NCI-H1930 (cell line): ENCODE measurements around the gene BSPRY.
"Not testable (repeated sequence)": the region's sequence is repeated elsewhere in the genome, so short reads cannot be mapped to it uniquely, and the experiment has no call there.

Source experiments
- DNase-seq, 2 experiments: peaks; one replicate each; lab custom pipeline; 2025; lab: John Stamatoyannopoulos, UW

BSPRY gene

DNA sequence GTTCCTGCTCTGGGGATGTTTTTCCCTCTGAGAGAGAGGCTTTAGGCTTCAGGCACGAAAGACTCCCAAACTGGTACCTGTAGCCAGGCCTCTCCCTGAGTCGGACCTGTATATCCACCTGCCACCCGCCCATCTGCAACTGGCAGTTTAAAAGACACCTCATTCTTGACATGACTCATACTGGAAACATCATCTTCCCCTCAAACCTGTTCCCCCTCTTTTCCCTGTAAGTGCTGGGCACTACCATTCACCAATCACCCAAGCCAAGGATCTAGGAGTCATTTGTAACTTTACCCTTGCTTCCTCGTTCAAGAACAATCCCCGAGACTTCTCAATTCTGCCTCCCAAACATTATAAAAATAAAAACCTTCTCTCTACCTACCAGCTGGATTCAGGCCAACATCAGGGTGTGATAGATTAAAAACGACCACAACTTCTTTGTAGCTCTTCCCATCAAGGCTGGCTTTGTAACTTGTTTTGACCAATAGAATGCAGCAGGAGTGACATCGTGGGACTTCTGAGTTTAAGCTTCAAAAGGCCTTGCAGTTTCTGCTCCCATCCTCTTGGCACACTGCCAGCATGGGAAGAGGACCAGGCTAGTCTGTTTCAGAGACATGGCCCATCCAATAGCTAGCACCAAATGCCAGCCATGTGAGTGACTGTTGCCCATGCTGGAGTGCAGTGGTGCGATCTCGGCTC lies 7.5 kb upstream of the BSPRY start:
- no peak for DNase-seq

DNA sequence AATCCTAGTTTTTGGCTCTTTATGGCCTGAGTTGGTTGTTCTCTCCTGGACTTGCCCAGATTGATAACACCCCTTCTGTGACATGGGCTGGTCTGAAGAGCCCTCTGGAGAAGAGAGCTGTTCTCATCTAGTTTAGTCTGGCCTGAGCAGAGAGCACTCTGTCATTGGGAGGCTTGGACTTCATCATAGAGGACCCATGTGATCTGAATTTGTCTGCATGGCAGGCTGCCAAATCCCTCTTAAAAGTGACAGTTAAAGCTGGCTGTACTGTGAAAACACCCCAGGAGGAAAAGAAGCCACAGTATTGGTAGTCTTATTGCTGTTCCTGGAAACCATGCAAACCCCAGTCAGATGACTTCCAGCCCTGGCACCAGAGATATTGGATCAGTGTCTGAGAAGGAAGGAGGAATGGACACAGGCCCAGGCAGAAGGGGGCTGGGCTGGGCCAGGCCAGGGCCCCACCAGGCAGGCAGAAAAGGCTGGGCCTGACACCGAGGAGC lies 5.6 kb upstream of the BSPRY start:
- DNase-seq = no peak

DNA sequence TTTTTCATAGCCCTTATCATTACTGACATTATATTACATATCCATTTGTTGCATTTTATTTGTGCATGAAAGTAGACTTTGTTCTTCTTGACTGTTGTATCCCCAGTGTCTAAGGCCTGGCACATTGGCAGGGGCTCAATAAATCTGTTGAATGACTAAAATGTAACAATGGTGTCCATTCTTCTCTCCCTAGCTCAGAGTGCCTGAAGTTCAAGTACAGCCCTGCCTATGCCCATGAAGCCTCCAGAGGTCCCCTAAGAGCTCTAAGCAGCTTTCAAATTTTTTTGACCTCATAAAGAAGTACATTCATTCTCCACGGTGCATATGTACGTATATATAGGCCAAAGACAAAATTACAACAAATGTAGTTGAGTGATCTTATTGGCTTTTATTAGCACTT lies 4.2 kb upstream of the BSPRY start:
- DNase-seq = no peak

DNA sequence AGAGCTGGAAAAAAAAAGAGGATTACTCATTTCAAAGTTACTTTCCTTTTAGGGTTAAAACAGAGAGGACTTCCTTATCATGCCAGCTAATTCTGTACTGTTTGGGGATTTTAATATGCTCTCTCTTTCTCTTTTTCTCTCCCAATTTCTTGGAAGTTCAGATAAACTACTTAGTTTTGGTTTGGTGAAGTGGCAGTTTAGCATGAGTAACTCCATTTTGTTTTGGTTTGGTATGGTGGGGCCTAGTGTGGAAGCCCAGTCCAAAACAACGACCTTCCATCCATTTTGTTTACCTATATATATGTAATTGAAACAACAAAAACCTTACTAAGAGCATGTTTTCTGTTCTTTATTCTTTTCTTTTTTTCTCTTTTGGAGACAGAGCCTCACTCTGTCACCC lies 3.7 kb upstream of the BSPRY start:
- DNase-seq = no peak

- DNase-seq = no peak
Observed at GRCh38 chr9:113348437-113348836, 904 bp upstream of the BSPRY start.

DNA sequence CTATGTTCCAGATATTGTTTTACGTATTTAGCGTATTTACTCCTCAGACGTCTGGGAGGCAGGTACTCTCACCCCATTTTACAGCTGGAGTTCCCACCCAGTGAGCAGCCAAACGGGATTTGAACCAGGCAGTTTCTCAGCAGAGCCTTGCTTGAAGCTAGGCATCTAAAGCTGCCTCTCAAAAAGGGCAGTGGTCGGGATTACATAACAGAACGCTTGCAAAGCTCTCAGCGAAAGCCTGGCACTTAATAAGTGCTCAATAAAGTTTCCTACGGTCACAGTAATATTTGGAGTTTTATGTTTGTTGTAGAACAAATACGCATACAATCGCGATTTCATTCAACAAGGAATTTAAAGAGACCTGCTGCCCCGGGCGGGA lies 286 bp upstream of the BSPRY start:
- no peak for DNase-seq

- DNase-seq = no peak
Observed at GRCh38 chr9:113350107-113350661, 843 bp downstream of the BSPRY start.

GRCh38 chr9:113350937-113351336 lies 1.6 kb downstream of the BSPRY start:
- no peak for DNase-seq

- no peak for DNase-seq
Observed at GRCh38 chr9:113352006-113352405, 2.7 kb downstream of the BSPRY start.

DNA sequence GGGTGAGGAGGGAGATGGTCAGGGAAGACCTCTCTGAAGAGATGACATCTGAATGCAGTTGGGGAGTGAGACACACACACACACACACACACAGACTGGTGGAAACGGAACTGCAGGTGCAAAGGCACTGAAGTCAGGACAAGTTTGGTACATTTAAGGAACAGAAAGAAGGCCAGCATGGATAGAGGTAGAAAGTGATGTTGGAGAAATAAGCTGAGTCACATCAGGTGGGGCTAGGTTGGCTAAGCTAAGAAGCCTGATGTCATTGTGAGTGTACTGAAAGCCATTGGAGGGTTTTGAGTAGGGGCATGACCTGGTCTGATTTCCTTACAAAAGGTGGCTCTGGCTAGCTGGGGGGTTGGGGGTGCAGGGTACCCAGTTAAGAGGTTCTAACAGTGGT lies 3.1 kb downstream of the BSPRY start:
- DNase-seq = no peak

GRCh38 chr9:113355040-113355596 lies 5.8 kb downstream of the BSPRY start:
- DNase-seq = no peak

GRCh38 chr9:113356686-113357292 lies 7.4 kb downstream of the BSPRY start:
- DNase-seq = no peak

- no peak for DNase-seq
Observed at GRCh38 chr9:113359385-113359784, 10.0 kb downstream of the BSPRY start.

DNA sequence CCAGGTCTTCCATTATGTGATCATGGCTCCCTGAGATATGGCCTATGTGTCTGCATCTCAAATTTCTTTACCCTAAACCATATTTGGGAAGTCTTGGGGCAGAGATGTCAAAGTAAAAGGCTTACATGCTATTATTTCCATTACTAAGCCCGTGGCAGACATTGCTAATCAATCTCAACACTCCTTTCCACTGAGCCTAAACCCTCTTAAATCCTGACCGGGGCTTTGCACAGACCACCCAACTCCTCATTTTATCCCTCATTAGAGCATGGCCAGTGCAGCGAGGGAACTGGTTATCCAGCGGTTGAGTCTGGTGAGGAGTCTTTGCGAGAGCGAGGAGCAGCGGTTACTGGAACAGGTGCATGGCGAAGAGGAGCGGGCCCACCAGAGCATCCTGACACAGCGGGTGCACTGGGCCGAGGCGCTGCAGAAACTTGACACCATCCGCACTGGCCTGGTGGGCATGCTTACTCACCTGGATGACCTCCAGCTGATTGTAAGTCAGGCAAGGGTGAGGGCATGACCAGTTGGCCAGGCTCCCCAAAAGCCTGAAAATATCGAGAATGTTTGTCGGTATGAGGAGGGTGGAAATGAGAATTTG lies 11.0 kb downstream of the BSPRY start:
- DNase-seq = no peak

DNA sequence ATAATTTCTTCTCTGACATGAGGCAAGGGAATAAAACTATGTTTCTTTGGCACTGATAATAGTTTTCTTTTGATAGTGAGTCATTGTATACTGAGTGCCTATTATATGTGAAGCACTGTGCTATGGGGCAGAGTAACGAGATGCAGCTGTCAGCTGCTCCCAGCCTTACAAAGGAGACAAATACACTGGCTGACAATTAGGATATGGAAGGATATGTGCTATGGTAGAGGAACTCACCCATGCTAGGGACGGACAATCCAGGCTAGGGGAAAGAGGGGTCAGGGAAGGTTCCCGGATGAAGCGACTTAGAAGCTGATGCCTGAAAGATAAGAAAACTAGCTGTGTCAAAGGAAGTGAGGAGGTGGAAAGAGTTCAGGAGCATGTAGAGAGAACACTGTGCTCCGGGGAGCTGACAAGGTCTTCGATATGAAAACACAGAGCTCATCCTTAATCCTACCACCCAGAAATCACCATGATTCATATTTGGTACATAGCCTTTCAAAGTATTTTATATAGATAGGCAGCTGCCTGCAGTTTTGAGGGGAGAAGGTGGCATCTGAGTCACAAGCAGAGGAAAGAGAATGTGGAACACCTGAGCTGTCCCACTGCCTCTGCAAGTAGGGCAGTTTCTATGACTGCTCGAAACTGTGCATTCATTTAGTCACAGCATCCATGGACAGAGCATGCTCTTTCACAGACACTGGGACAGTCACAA lies 12.1 kb downstream of the BSPRY start:
- no peak for DNase-seq

DNA sequence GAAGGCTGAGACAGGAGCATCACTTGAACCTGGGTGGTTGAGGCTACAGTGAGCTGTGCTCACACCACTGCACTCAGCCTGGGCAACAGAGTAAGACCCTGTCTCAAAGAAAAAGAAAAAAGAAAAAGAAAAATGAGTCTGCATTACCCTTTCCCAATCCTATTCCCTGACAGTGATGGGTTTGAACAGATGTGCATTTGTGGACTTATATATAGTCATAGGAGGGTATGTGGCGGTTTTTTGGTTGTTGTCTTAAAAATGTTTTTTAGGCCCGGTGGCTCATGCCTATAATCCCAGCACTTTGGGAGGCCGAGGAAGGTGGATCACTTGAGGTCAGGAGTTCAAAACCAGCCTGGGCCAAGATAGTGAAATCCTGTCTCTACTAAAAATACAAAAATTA lies 14.0 kb downstream of the BSPRY start:
- DNase-seq = no peak

DNA sequence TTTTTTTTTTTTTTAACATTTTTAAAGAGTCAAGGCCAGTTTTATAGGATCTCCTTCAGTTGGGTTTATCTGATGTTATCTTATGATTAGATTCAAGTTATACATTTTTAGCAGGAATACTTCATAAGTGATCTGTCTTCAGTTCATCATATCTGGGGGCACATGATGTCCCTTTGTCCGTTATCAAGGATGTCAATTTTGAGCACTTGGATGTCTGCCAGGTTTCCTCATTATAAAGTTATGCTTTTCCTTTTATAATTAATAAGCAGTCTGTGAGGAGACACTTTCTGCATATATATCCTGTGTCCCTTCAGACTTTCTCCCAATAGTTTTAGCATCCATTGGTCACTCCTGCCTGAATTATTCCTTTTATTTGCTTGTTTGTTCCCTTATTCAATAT lies 15.6 kb downstream of the BSPRY start:
- no peak for DNase-seq

GRCh38 chr9:113365652-113366051 lies 16.3 kb downstream of the BSPRY start:
- not testable (repeated sequence) for DNase-seq

DNA sequence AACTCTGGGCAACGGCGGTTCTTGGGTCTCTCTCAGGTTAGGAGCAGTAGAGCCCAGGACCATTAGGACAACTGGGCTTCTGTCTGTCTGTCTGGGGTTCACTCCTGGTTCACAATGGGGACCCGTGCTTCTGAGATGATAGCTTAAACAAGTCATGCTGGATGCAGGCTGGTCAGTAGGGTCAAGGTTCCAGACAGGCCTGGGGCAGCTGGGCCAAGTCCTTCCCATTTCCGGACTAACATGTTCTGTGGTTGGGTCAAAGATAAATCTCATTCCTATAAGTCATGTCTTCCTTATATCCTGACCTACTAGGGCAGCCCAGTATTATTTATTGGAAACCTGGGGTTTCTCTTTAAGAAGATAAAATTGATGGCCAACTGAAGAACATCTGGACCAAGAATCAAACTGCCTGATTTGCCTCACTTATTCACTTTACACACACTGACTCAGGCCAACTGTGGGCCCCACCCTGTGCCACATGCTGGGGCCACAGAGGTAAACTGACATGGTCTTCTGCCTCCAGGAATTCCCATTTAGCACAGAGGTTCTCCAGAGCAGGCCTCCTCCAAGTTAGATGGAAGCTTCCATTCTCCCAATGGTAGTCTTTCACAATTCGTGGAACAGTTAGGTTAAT lies 19.1 kb downstream of the BSPRY start:
- no peak for DNase-seq

- no peak for DNase-seq
Observed at GRCh38 chr9:113368982-113369854, 19.9 kb downstream of the BSPRY start.

GRCh38 chr9:113369855-113370140 lies 20.5 kb downstream of the BSPRY start:
- no peak for DNase-seq
